GM18907 (cell line): ENCODE measurements around the gene CFD.
"Not testable (repeated sequence)": the region's sequence is repeated elsewhere in the genome, so short reads cannot be mapped to it uniquely, and the experiment has no call there.

Experiments
- ATAC-seq: cut with Tn5 transposase; IDR thresholded peaks from one replicate; pipeline ENCODE4 v1.9.1; 2021; ENCODE audit warnings: mild to moderate bottlenecking, moderate library complexity; ENCODE audit not compliant: unreplicated experiment

The CFD gene

GRCh38 chr19:825897-826644 is 33.4 kb upstream of the CFD start:
- no peak for ATAC-seq

- ATAC-seq, result no peak
These were observed 32.2 kb upstream of the CFD start for GRCh38 chr19:827314-827709.

GRCh38 chr19:827710-828321 is 31.6 kb upstream of the CFD start, which contains the start of gene AZU1:
AZU1 (plus strand) TSS chr19:827837; CDS start chr19:827847, 10 bp downstream.
- no peak for ATAC-seq

- ATAC-seq, result no peak
These were observed 30.2 kb upstream of the CFD start for GRCh38 chr19:829129-829758.

GRCh38 chr19:831407-832369 is 27.8 kb upstream of the CFD start:
- no peak for ATAC-seq

- no peak for ATAC-seq
These were observed 25.2 kb upstream of the CFD start for GRCh38 chr19:834216-834615.

- no peak for ATAC-seq
These were observed 24.2 kb upstream of the CFD start for GRCh38 chr19:835210-835810.

GRCh38 chr19:840519-841206 is 18.8 kb upstream of the CFD start, which contains the start of gene PRTN3:
PRTN3 (plus strand) TSS chr19:840999; CDS start chr19:841009, 10 bp downstream.
- ATAC-seq, result no peak

- not testable (repeated sequence) for ATAC-seq
These were observed 16.7 kb upstream of the CFD start for GRCh38 chr19:842802-843179.

GRCh38 chr19:843180-843835 is 16.2 kb upstream of the CFD start:
- ATAC-seq, result no peak

- no peak for ATAC-seq
These were observed 15.5 kb upstream of the CFD start for GRCh38 chr19:843836-844545.

- no peak for ATAC-seq
These were observed 14.9 kb upstream of the CFD start for GRCh38 chr19:844546-844971.

GRCh38 chr19:845707-846521 is 13.6 kb upstream of the CFD start:
- no peak for ATAC-seq

GRCh38 chr19:848386-848921 is 11.0 kb upstream of the CFD start:
- no peak for ATAC-seq

- not testable (repeated sequence) for ATAC-seq
These were observed 10.3 kb upstream of the CFD start for GRCh38 chr19:849195-849594.

- no peak for ATAC-seq
These were observed 9.1 kb upstream of the CFD start for GRCh38 chr19:850221-850978.

GRCh38 chr19:850979-851335 is 8.5 kb upstream of the CFD start:
- no peak for ATAC-seq
